HUES48 (cell line): ENCODE data around the gene GGTLC2.
"Not testable (repeated sequence)": the region's sequence is repeated elsewhere in the genome, so short reads cannot be mapped to it uniquely, and the experiment has no call there.

Source experiments
- H3K27ac ChIP-seq: one replicate; pipeline ENCODE4 v1.7.0; 2013; ENCODE audit warnings: low read depth, low read length, inconsistent platforms
- H3K27me3 ChIP-seq: 2 replicates; pipeline ENCODE4 v1.6.1; 2013; ENCODE audit warnings: mild to moderate bottlenecking, low read length; ENCODE audit not compliant: control insufficient read depth, insufficient read depth
- H3K36me3 ChIP-seq: 2 replicates; pipeline ENCODE4 v1.6.1; 2013; ENCODE audit warnings: low read length; ENCODE audit not compliant: control insufficient read depth, insufficient read depth
- H3K4me1 ChIP-seq: 2 replicates; pipeline ENCODE4 v1.6.1; 2013; ENCODE audit warnings: mild to moderate bottlenecking, low read length; ENCODE audit not compliant: control insufficient read depth, insufficient read depth
- H3K4me3 ChIP-seq: 2 replicates; pipeline ENCODE4 v1.5.1; 2013; ENCODE audit warnings: mild to moderate bottlenecking, low read depth, low read length
- H3K9ac ChIP-seq: 2 replicates; pipeline ENCODE4 v1.6.1; 2013; ENCODE audit warnings: mild to moderate bottlenecking, low read depth, low read length, moderate library complexity
- H3K9me3 ChIP-seq: 2 replicates; pipeline ENCODE4 v1.6.1; 2013; ENCODE audit warnings: low read length; ENCODE audit not compliant: control insufficient read depth, insufficient read depth

GGTLC2 gene

GRCh38 chr22:22614065-22614464 lies 30.3 kb upstream of the GGTLC2 start:
- H3K27me3 ChIP-seq, result peaks cover 92% of the 10 kb centered on the region
- no peaks in the 10 kb centered on the region for H3K4me1 ChIP-seq
- no peak overlapping the region for H3K27ac ChIP-seq
- no peaks in the 10 kb centered on the region for H3K9me3 ChIP-seq
- H3K9ac ChIP-seq, result no peak overlapping the region
- H3K4me3 ChIP-seq, result no peak overlapping the region
- H3K36me3 ChIP-seq, result no peaks in the 10 kb centered on the region

GRCh38 chr22:22616636-22617035 lies 27.8 kb upstream of the GGTLC2 start:
- H3K4me3 ChIP-seq, result no peak overlapping the region
- H3K27me3 ChIP-seq, result peaks cover 81% of the 10 kb centered on the region
- no peak overlapping the region for H3K27ac ChIP-seq
- no peaks in the 10 kb centered on the region for H3K36me3 ChIP-seq
- no peaks in the 10 kb centered on the region for H3K9me3 ChIP-seq
- no peaks in the 10 kb centered on the region for H3K4me1 ChIP-seq
- H3K9ac ChIP-seq, result no peak overlapping the region

GRCh38 chr22:22618448-22618847 lies 26.0 kb upstream of the GGTLC2 start:
- Histone ChIP-seq H3K27ac (no peak overlapping the region), H3K4me1 (no peaks in the 10 kb centered on the region), H3K27me3 (peaks cover 62% of the 10 kb centered on the region), H3K4me3 (no peak overlapping the region), H3K9me3 (no peaks in the 10 kb centered on the region), H3K9ac (no peak overlapping the region), H3K36me3 (no peaks in the 10 kb centered on the region)

GRCh38 chr22:22618923-22619322 lies 25.5 kb upstream of the GGTLC2 start:
- H3K27ac ChIP-seq, result no peak overlapping the region
- H3K27me3 ChIP-seq, result peaks cover 59% of the 10 kb centered on the region
- H3K4me3 ChIP-seq, result no peak overlapping the region
- no peaks in the 10 kb centered on the region for H3K9me3 ChIP-seq
- H3K9ac ChIP-seq, result no peak overlapping the region
- H3K4me1 ChIP-seq, result no peaks in the 10 kb centered on the region
- H3K36me3 ChIP-seq, result no peaks in the 10 kb centered on the region

- H3K27ac ChIP-seq, result no peak overlapping the region
- H3K9ac ChIP-seq, result no peak overlapping the region
- H3K4me3 ChIP-seq, result no peak overlapping the region
- peaks cover 50% of the 10 kb centered on the region for H3K27me3 ChIP-seq
- H3K4me1 ChIP-seq, result no peaks in the 10 kb centered on the region
- H3K9me3 ChIP-seq, result no peaks in the 10 kb centered on the region
- no peaks in the 10 kb centered on the region for H3K36me3 ChIP-seq
Measured at GRCh38 chr22:22619765-22620414, 24.5 kb upstream of the GGTLC2 start.

GRCh38 chr22:22628546-22629495 lies 15.6 kb upstream of the GGTLC2 start:
- H3K27ac ChIP-seq, H3K9me3 ChIP-seq, H3K4me1 ChIP-seq, H3K36me3 ChIP-seq, H3K27me3 ChIP-seq, H3K4me3 ChIP-seq, H3K9ac ChIP-seq: not testable (repeated sequence)

GRCh38 chr22:22631223-22631652 lies 13.2 kb upstream of the GGTLC2 start:
- H3K4me1 ChIP-seq, H3K27ac ChIP-seq, H3K4me3 ChIP-seq, H3K27me3 ChIP-seq, H3K36me3 ChIP-seq, H3K9ac ChIP-seq, H3K9me3 ChIP-seq: not testable (repeated sequence)

GRCh38 chr22:22632226-22632625 lies 12.2 kb upstream of the GGTLC2 start:
- not testable (repeated sequence) for H3K9ac ChIP-seq, H3K9me3 ChIP-seq, H3K27me3 ChIP-seq, H3K4me1 ChIP-seq, H3K36me3 ChIP-seq, H3K27ac ChIP-seq, H3K4me3 ChIP-seq

GRCh38 chr22:22633533-22633932 lies 10.9 kb upstream of the GGTLC2 start:
- not testable (repeated sequence) for H3K4me3 ChIP-seq, H3K9ac ChIP-seq, H3K4me1 ChIP-seq, H3K36me3 ChIP-seq, H3K27ac ChIP-seq, H3K27me3 ChIP-seq, H3K9me3 ChIP-seq

GRCh38 chr22:22636260-22636659 lies 8.2 kb upstream of the GGTLC2 start:
- H3K27ac ChIP-seq, H3K4me3 ChIP-seq, H3K27me3 ChIP-seq, H3K4me1 ChIP-seq, H3K9ac ChIP-seq, H3K9me3 ChIP-seq, H3K36me3 ChIP-seq: not testable (repeated sequence)

GRCh38 chr22:22638313-22638712 lies 6.1 kb upstream of the GGTLC2 start:
- H3K9ac ChIP-seq, H3K36me3 ChIP-seq, H3K9me3 ChIP-seq, H3K27ac ChIP-seq, H3K4me3 ChIP-seq, H3K4me1 ChIP-seq, H3K27me3 ChIP-seq: not testable (repeated sequence)
